Esophagus squamous epithelium (tissue), 5 donors: ENCODE measurements around the gene PPIP5K2. TPM values are rescaled to one million over a fixed set of nuclear protein-coding genes. Genes with fewer than 3 reads are reported as not detected.

ENCODE experiments used
- DNase-seq: peaks from one replicate; lab custom pipeline; 2025; lab: John Stamatoyannopoulos, UW
- H3K27ac ChIP-seq, 4 donors: fragments of 200-600 bp; sonication (generic); one replicate each; pipeline ENCODE4 v1.5.1; 2016 to 2019; ENCODE audit warnings: mild to moderate bottlenecking in 1 of 4
- H3K27me3 ChIP-seq, 4 donors: fragments of 200-600 bp; sonication (generic); 1 replicate in 3 of 4; 2 replicates in 1 of 4; pipeline versions ENCODE4 v1.5.1 to v1.6.0; 2017 to 2021; ENCODE audit warnings: antibody characterized with exemption in 1 of 4
- H3K36me3 ChIP-seq, 3 donors: fragments of 200-600 bp; sonication (generic); one replicate each; pipeline ENCODE4 v1.5.1; 2016 to 2019
- H3K4me1 ChIP-seq, 3 donors: fragments of 200-600 bp; sonication (generic); one replicate each; pipeline ENCODE4 v1.5.1; 2017 to 2019
- H3K4me3 ChIP-seq, 4 donors: fragments of 200-600 bp; sonication (generic); 1 replicate in 3 of 4; 2 replicates in 1 of 4; pipeline ENCODE4 v1.5.1; 2016 to 2019; ENCODE audit warnings: mild to moderate bottlenecking in 2 of 4, moderate library complexity in 1 of 4
- H3K9me3 ChIP-seq, 3 donors: fragments of 200-600 bp; sonication (generic); one replicate each; pipeline ENCODE4 v1.5.1; 2016 to 2019
- POLR2A ChIP-seq, 4 donors: fragments of 450-650 bp; IDR thresholded peaks; one replicate each; pipeline ENCODE4 v1.6.1; 2017; ENCODE audit warnings: antibody characterized with exemption in 4 of 4, mild to moderate bottlenecking in 4 of 4, moderate library complexity in 3 of 4
- WGBS, 2 donors: methylation state at CpG; one replicate each; pipeline ENCODE4 v1.1.5; 2018; 5-methylcytosine and 5-hydroxymethylcytosine counted together
- intact Hi-C: fragments of 100-400 bp; cut with DNase I; formaldehyde crosslinking; loops from one replicate; pipeline ENCODE4 v1.15.0; 2022
- total RNA-seq, 4 donors: library from RNA; depleted of rRNA; stranded (reverse); fragments of >200 nt; gene quantifications; one replicate each; pipeline ENCODE4 v1.1.0, GENCODE V29; 2016
- TF ChIP-seq, protein P1 (sequence below), 6 experiments: fragments of 450-650 bp in 4 of 6; fragments of 200-600 bp in 2 of 6; sonication (generic) in 2 of 6; IDR thresholded peaks; one replicate each; pipeline ENCODE4 v1.5.1; 2016 to 2019; ENCODE audit warnings: antibody characterized with exemption in 6 of 6, mild to moderate bottlenecking in 4 of 6, moderate library complexity in 4 of 6
- donor health status: DM: yes; HTN: yes; CAD: no.

Gene PPIP5K2
- total RNA-seq, 4 donors from 2014 or later, result 11.4 to 36.2 (median 21.8) TPM

- no peak for DNase-seq
- Histone ChIP-seq H3K27ac (no peak overlapping the region), H3K36me3 (peaks cover 0 to 89% (median 4%) of the 10 kb centered on the region in 3 donors), H3K27me3 (no peaks in the 10 kb centered on the region), H3K4me1 (no peaks in the 10 kb centered on the region), H3K4me3 (no peak overlapping the region), H3K9me3 (no peaks in the 10 kb centered on the region)
- WGBS, 2 donors, result 92 to 93% methylated on average over 1 of the region's 1 CpG
- TF ChIP-seq, protein P1, sequence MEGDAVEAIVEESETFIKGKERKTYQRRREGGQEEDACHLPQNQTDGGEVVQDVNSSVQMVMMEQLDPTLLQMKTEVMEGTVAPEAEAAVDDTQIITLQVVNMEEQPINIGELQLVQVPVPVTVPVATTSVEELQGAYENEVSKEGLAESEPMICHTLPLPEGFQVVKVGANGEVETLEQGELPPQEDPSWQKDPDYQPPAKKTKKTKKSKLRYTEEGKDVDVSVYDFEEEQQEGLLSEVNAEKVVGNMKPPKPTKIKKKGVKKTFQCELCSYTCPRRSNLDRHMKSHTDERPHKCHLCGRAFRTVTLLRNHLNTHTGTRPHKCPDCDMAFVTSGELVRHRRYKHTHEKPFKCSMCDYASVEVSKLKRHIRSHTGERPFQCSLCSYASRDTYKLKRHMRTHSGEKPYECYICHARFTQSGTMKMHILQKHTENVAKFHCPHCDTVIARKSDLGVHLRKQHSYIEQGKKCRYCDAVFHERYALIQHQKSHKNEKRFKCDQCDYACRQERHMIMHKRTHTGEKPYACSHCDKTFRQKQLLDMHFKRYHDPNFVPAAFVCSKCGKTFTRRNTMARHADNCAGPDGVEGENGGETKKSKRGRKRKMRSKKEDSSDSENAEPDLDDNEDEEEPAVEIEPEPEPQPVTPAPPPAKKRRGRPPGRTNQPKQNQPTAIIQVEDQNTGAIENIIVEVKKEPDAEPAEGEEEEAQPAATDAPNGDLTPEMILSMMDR (IDR thresholded peaks at IDR 0.05), result no peak
- no peak for TF ChIP-seq POLR2A (IDR thresholded peaks at IDR 0.05)
- intact Hi-C loops, result no loop called here
Observed at GRCh38 chr5:103090791-103091190, 29.3 kb upstream of the PPIP5K2 start.

- no peak for TF ChIP-seq POLR2A (IDR thresholded peaks at IDR 0.05)
- TF ChIP-seq, protein P1 (IDR thresholded peaks at IDR 0.05), result no peak
- no peaks in the 10 kb centered on the region for H3K27me3 ChIP-seq
- WGBS, 2 donors, result 83 to 84% methylated on average over 3 of the region's 3 CpGs
- no peaks in the 10 kb centered on the region for H3K9me3 ChIP-seq
- no peak overlapping the region for H3K4me3 ChIP-seq
- intact Hi-C loops, result no loop called here
- DNase-seq, result no peak
- no peaks in the 10 kb centered on the region for H3K4me1 ChIP-seq
- no peak overlapping the region for H3K27ac ChIP-seq
- peaks cover 0 to 83% (median 0%) of the 10 kb centered on the region in 3 donors for H3K36me3 ChIP-seq
Observed at GRCh38 chr5:103092676-103093075, 27.4 kb upstream of the PPIP5K2 start.

GRCh38 chr5:103093727-103094126 is 26.4 kb upstream of the PPIP5K2 start:
- intact Hi-C loops, result no loop called here
- no peak overlapping the region for H3K27ac ChIP-seq
- no peak for DNase-seq
- 100% methylated on average over 1 of the region's 1 CpG for WGBS, 2 donors
- no peaks in the 10 kb centered on the region for H3K4me1 ChIP-seq
- H3K4me3 ChIP-seq, result no peak overlapping the region
- no peaks in the 10 kb centered on the region for H3K27me3 ChIP-seq
- H3K36me3 ChIP-seq, result peaks cover 0 to 73% (median 0%) of the 10 kb centered on the region in 3 donors
- H3K9me3 ChIP-seq, result no peaks in the 10 kb centered on the region
- TF ChIP-seq, protein P1 (IDR thresholded peaks at IDR 0.05), result no peak
- TF ChIP-seq POLR2A (IDR thresholded peaks at IDR 0.05), result no peak

DNA sequence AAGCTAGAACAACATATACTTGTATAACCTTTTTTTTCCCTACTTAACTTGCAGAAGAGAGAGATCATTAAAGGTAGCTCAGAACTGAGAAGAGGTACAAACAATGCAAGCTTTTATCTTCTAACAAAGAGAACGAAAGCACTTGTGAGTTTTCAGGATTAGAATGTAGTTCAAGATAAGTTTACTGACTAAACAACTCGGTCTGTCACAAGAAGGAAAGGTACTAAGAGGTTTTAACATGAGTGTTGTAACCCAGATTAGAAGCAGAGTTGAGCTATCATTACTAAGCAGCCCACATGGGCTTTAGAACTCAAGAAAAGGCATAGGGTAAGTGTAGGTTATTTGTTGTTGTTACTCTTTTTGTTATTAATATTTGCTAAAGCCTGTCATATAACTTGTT is 25.4 kb upstream of the PPIP5K2 start:
- no peaks in the 10 kb centered on the region for H3K9me3 ChIP-seq
- TF ChIP-seq, protein P1 (IDR thresholded peaks at IDR 0.05), result no peak
- TF ChIP-seq POLR2A (IDR thresholded peaks at IDR 0.05), result no peak
- no peaks in the 10 kb centered on the region for H3K4me1 ChIP-seq
- no peaks in the 10 kb centered on the region for H3K27me3 ChIP-seq
- intact Hi-C loops, result no loop called here
- peaks cover 0 to 63% (median 0%) of the 10 kb centered on the region in 3 donors for H3K36me3 ChIP-seq
- WGBS, 2 donors, result 64 to 71% methylated on average over 2 of the region's 2 CpGs
- H3K4me3 ChIP-seq, result no peak overlapping the region
- H3K27ac ChIP-seq, result no peak overlapping the region
- no peak for DNase-seq

DNA sequence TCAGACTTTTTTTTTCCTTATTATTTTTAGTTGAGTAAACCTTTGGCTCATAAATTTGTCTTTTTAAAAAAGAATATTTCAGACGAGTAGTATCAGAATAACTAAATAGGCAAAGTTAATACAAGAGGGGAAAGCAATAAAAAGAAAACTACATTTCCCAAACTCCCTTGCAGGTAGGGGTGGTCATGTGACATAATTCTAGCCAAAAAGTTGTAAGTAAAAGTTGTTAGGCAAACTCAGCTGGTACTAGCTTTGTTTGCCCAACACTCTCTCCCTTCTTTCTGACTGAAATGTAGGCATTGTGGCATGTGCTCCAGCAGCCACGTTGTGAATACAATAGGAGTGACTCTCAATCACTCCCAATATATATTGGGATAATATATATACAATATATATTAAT is 21.1 kb upstream of the PPIP5K2 start:
- intact Hi-C loops, result no loop called here
- WGBS, 2 donors, result 64 to 67% methylated on average over 2 of the region's 2 CpGs
- H3K27me3 ChIP-seq, result no peaks in the 10 kb centered on the region
- no peak overlapping the region for H3K4me3 ChIP-seq
- no peak for DNase-seq
- H3K27ac ChIP-seq, result no peak overlapping the region
- H3K9me3 ChIP-seq, result no peaks in the 10 kb centered on the region
- no peaks in the 10 kb centered on the region for H3K4me1 ChIP-seq
- TF ChIP-seq POLR2A (IDR thresholded peaks at IDR 0.05), result no peak
- TF ChIP-seq, protein P1 (IDR thresholded peaks at IDR 0.05), result no peak
- peaks cover 0 to 70% (median 4%) of the 10 kb centered on the region in 3 donors for H3K36me3 ChIP-seq
